SK-N-SH (cell line): Measurements from ENCODE around the gene CISTR. TPM values are rescaled to one million over a fixed set of nuclear protein-coding genes. Genes with fewer than 3 reads are reported as not detected.
A peak's percentile ranks its signal among the peaks of the same experiment; 100 is the strongest.

Experiments used
- CTCF ChIA-PET: fragments of 300-600, 350-600 bp; formaldehyde crosslinking; extraction: SDS; loops from one replicate; lab custom pipeline; 2021; lab: Yijun Ruan, JAX
- POLR2A ChIA-PET: fragments of 350-600 bp; sonication (Branson Sonifier 250); formaldehyde crosslinking; extraction: SDS; loops from one replicate; lab custom pipeline; 2020; ENCODE audit warnings: antibody characterized with exemption, inconsistent platforms; lab: Yijun Ruan, JAX
- DNase-seq: peaks from one replicate; pipeline ENCODE4 v3.0.0; 2012
- H2AFZ ChIP-seq: fragments of 200-600 bp; sonication (generic); 2 replicates; pipeline ENCODE4 v1.8.1; 2016; ENCODE audit warnings: antibody characterized with exemption, mild to moderate bottlenecking, low read depth
- H3F3A ChIP-seq: fragments of 200-600 bp; sonication (generic); replicated peaks from 2 replicates; pipeline ENCODE3; 2016; ENCODE audit warnings: antibody characterized with exemption, mild to moderate bottlenecking; ENCODE audit not compliant: insufficient read depth
- H3K27ac ChIP-seq, 2 experiments: fragments of 200-500 bp in 1 of 2; fragments of 200-600 bp in 1 of 2; sonication (Bioruptor generic) in 1 of 2; sonication (generic), shearing (Covaris generic) in 1 of 2; 2 replicates each; pipeline versions ENCODE4 v1.5.1 to v1.6.1; 2014 to 2016; ENCODE audit warnings: low read depth in 2 of 2, inconsistent platforms in 1 of 2, low read length in 1 of 2, mild to moderate bottlenecking in 1 of 2, mixed read lengths in 1 of 2
- H3K27me3 ChIP-seq: fragments of 200-600 bp; sonication (generic), shearing (Covaris generic); 2 replicates; pipeline ENCODE4 v1.6.1; 2016; ENCODE audit warnings: mixed run types; ENCODE audit not compliant: insufficient read depth
- H3K36me3 ChIP-seq, 2 experiments: fragments of 200-500 bp in 1 of 2; fragments of 200-600 bp in 1 of 2; sonication (Bioruptor generic) in 1 of 2; sonication (generic) in 1 of 2; replicated peaks in 1 of 2; 2 replicates each; pipeline versions ENCODE3 to v1.5.1; 2014 to 2016; ENCODE audit warnings: low read length in 1 of 2, mild to moderate bottlenecking in 1 of 2; ENCODE audit not compliant: insufficient read depth in 2 of 2, control insufficient read depth in 1 of 2
- H3K4me1 ChIP-seq, 2 experiments: fragments of 200-500 bp in 1 of 2; fragments of 200-600 bp in 1 of 2; sonication (Bioruptor generic) in 1 of 2; sonication (generic), shearing (Covaris generic) in 1 of 2; 2 replicates each; pipeline versions ENCODE4 v1.5.1 to v1.6.1; 2014 to 2016; ENCODE audit warnings: low read depth in 1 of 2, low read length in 1 of 2, mixed run types in 1 of 2; ENCODE audit not compliant: insufficient read depth in 2 of 2, control insufficient read depth in 1 of 2
- H3K4me2 ChIP-seq: fragments of 200-600 bp; sonication (generic), shearing (Covaris generic); 2 replicates; pipeline ENCODE4 v1.6.1; 2017; ENCODE audit warnings: mixed run types
- H3K4me3 ChIP-seq, 2 experiments: fragments of 200-500 bp in 1 of 2; fragments of 200-600 bp in 1 of 2; sonication (Bioruptor generic) in 1 of 2; sonication (generic), shearing (Covaris generic) in 1 of 2; 2 replicates each; pipeline versions ENCODE4 v1.5.1 to v1.8.1; 2014 to 2016; ENCODE audit warnings: low read depth in 2 of 2, inconsistent platforms in 1 of 2, low read length in 1 of 2, mild to moderate bottlenecking in 1 of 2, mixed read lengths in 1 of 2, moderate library complexity in 1 of 2
- H3K79me2 ChIP-seq: fragments of 200-600 bp; sonication (generic); 2 replicates; pipeline ENCODE4 v1.8.1; 2017; ENCODE audit warnings: mild to moderate bottlenecking; ENCODE audit not compliant: insufficient read depth
- H3K9ac ChIP-seq: fragments of 200-600 bp; sonication (generic); 2 replicates; pipeline ENCODE4 v1.6.1; 2017; ENCODE audit warnings: mixed run types
- H3K9me2 ChIP-seq: fragments of 200-600 bp; sonication (generic); 2 replicates; pipeline ENCODE4 v1.6.1; 2017; ENCODE audit warnings: mixed run types
- H3K9me3 ChIP-seq: fragments of 200-600 bp; sonication (generic); 2 replicates; pipeline ENCODE4 v1.6.1; 2017; ENCODE audit warnings: mixed run types, mild to moderate bottlenecking, moderate library complexity
- H4K20me1 ChIP-seq: fragments of 200-600 bp; sonication (generic); 2 replicates; pipeline ENCODE4 v1.6.1; 2017; ENCODE audit warnings: mild to moderate bottlenecking, mixed run types; ENCODE audit not compliant: insufficient read depth
- ELF1 ChIP-seq: IDR thresholded peaks from 2 replicates; pipeline ENCODE4 v1.4.0; 2012
- EP300 ChIP-seq, 2 experiments: IDR thresholded peaks; 2 replicates each; pipeline versions ENCODE4 v1.4.0 to v1.6.1; 2012; ENCODE audit warnings: borderline replicate concordance in 1 of 2, low read depth in 1 of 2, low read length in 1 of 2
- FOSL2 ChIP-seq: IDR thresholded peaks from 2 replicates; pipeline ENCODE4 v1.4.0; 2012; ENCODE audit warnings: low read depth, mild to moderate bottlenecking, moderate library complexity, borderline replicate concordance
- FOXJ3 ChIP-seq: sonication (generic); formaldehyde crosslinking; IDR thresholded peaks from 2 replicates; pipeline ENCODE4 v1.5.1; 2020; ENCODE audit warnings: mild to moderate bottlenecking, missing genetic modification reagents
- FOXM1 ChIP-seq: IDR thresholded peaks from 2 replicates; pipeline ENCODE4 v1.4.0; 2012; ENCODE audit warnings: low read depth, mild to moderate bottlenecking
- GATA2 ChIP-seq: sonication (generic); formaldehyde crosslinking; IDR thresholded peaks from 2 replicates; pipeline ENCODE4 v1.5.0; 2020; ENCODE audit warnings: mild to moderate bottlenecking, missing genetic modification reagents
- IRF3 ChIP-seq: fragments of 150-350 bp; IDR thresholded peaks from 2 replicates; pipeline ENCODE4 v1.6.1; 2016; ENCODE audit warnings: mild to moderate bottlenecking, low read depth, low read length
- MEF2A ChIP-seq: IDR thresholded peaks from 2 replicates; pipeline ENCODE4 v1.4.0; 2012; ENCODE audit warnings: low read depth, borderline replicate concordance
- NFIC ChIP-seq: IDR thresholded peaks from 2 replicates; pipeline ENCODE4 v1.4.0; 2012; ENCODE audit warnings: borderline replicate concordance
- NRF1 ChIP-seq: IDR thresholded peaks from 2 replicates; pipeline ENCODE4 v1.6.1; 2012; ENCODE audit warnings: low read depth, mild to moderate bottlenecking, low read length
- PBX3 ChIP-seq: IDR thresholded peaks from 2 replicates; pipeline ENCODE4; 2012
- POLR2AphosphoS5 ChIP-seq: IDR thresholded peaks from 2 replicates; pipeline ENCODE4 v1.6.1; 2012; ENCODE audit warnings: low read depth, low read length
- RCOR1 ChIP-seq: fragments of 150-350 bp; IDR thresholded peaks from 2 replicates; pipeline ENCODE4 v1.6.1; 2017; ENCODE audit warnings: antibody characterized with exemption, low read length
- RFX5 ChIP-seq: IDR thresholded peaks from 2 replicates; pipeline ENCODE4 v1.6.1; 2012; ENCODE audit warnings: mild to moderate bottlenecking, improper control_type of control experiment, low read length
- RXRA ChIP-seq: IDR thresholded peaks from 2 replicates; pipeline ENCODE4 v1.4.0; 2012; ENCODE audit warnings: low read depth, mild to moderate bottlenecking, borderline replicate concordance
- SIN3A ChIP-seq: IDR thresholded peaks from 2 replicates; pipeline ENCODE4 v1.6.1; 2012; ENCODE audit warnings: low read depth, mild to moderate bottlenecking, low read length, moderate library complexity, borderline replicate concordance
- SMC3 ChIP-seq: IDR thresholded peaks from 2 replicates; pipeline ENCODE4 v1.6.1; 2012; ENCODE audit warnings: low read depth, low read length, improper control_type of control experiment
- TEAD4 ChIP-seq: IDR thresholded peaks from 2 replicates; pipeline ENCODE4 v1.4.0; 2012; ENCODE audit warnings: mild to moderate bottlenecking, borderline replicate concordance; ENCODE audit not compliant: insufficient read depth
- USF1 ChIP-seq: IDR thresholded peaks from 2 replicates; pipeline ENCODE4 v1.4.0; 2012; ENCODE audit warnings: low read depth, borderline replicate concordance
- YY1 ChIP-seq: IDR thresholded peaks from 2 replicates; pipeline ENCODE4 v1.4.0; 2012; ENCODE audit warnings: low read depth, mild to moderate bottlenecking
- ZBTB33 ChIP-seq: IDR thresholded peaks from 2 replicates; pipeline ENCODE4 v1.4.0; 2012; ENCODE audit warnings: low read depth, borderline replicate concordance
- WGBS: methylation state at CpG from one replicate; pipeline ENCODE4 v1.1.6; 2017; ENCODE audit warnings: low lambda C conversion rate; 5-methylcytosine and 5-hydroxymethylcytosine counted together
- polyA plus RNA-seq, 3 experiments: library from polyadenylated mRNA; depleted of rRNA; stranded (reverse); fragments of >200 nt; gene quantifications; 2 replicates each; pipeline ENCODE4 v1.2.3, GENCODE V29; 2012

CISTR gene
- polyA plus RNA-seq, 1 of the 3 experiments (the other 2 are of a cell fraction) = not detected

- ChIA-PET CTCF (interaction anchor here (0.8 to 19.3 kb wide), 6 partner anchors 9 to 59 kb away, joined by 3 to 356 read pairs (median 5); partner anchors contain the start of gene ATP5MC2), POLR2A (interaction anchor here (1.1 kb wide), 1 partner anchor 9 kb away, joined by 3 read pairs; no protein-coding TSS in a partner anchor)
- Histone ChIP-seq H3K4me1 (peaks cover 0 to 3% of the 10 kb centered on the region in 2 experiments; a peak in 1 of 4 replicates), H3F3A (peaks cover 15% of the 10 kb centered on the region), H3K79me2 (no peaks in the 10 kb centered on the region), H3K36me3 (no peaks in the 10 kb centered on the region), H3K9me2 (no peaks in the 10 kb centered on the region), H3K4me2 (no peak overlapping the region), H3K9ac (no peak overlapping the region), H3K4me3 (no peak overlapping the region), H2AFZ (no peak overlapping the region), H3K27me3 (peaks cover 48% of the 10 kb centered on the region), H3K27ac (no peak overlapping the region), H3K9me3 (no peaks in the 10 kb centered on the region), H4K20me1 (no peaks in the 10 kb centered on the region)
- TF ChIP-seq POLR2AphosphoS5 (no peak), MEF2A (no peak), NFIC (no peak), SIN3A (no peak), USF1 (no peak), NRF1 (no peak), GATA2 (CRISPR knock-in tag) (no peak), RFX5 (no peak), FOXM1 (no peak), YY1 (no peak), FOXJ3 (CRISPR knock-in tag) (no peak), TEAD4 (no peak), EP300 (IDR thresholded peaks at IDR 0.05; ENCODE audit: borderline replicate concordance in 1 of 2, low read depth in 1 of 2, low read length in 1 of 2) (no peak), IRF3 (no peak), ELF1 (no peak)
- 76% methylated on average over 9 of the region's 9 CpGs for WGBS
- no peak for DNase-seq
Measured at GRCh38 chr12:53734425-53734824, 17.4 kb downstream of the CISTR start.

- Histone ChIP-seq H3K9me3 (no peaks in the 10 kb centered on the region), H3K4me3 (no peak overlapping the region), H3F3A (peaks cover 15% of the 10 kb centered on the region), H3K36me3 (no peaks in the 10 kb centered on the region), H3K4me1 (no peaks in the 10 kb centered on the region; a peak in 1 of 4 replicates), H3K27me3 (peaks cover 42% of the 10 kb centered on the region), H3K9me2 (no peaks in the 10 kb centered on the region), H3K4me2 (peak overlapping the region; percentile 13; the same call in 1 of the 2 replicates), H3K9ac (no peak overlapping the region), H3K79me2 (no peaks in the 10 kb centered on the region), H3K27ac (no peak overlapping the region; a peak in 1 of 4 replicates), H4K20me1 (no peaks in the 10 kb centered on the region), H2AFZ (no peak overlapping the region)
- ChIA-PET POLR2A (no interaction called here), CTCF (interaction anchor here (0.8 to 19.3 kb wide), 6 partner anchors 9 to 58 kb away, joined by 3 to 356 read pairs (median 5); partner anchors contain the start of gene ATP5MC2)
- no peak for DNase-seq
- WGBS = 72% methylated on average over 5 of the region's 5 CpGs
- TF ChIP-seq PBX3 (no peak), RCOR1 (no peak), YY1 (no peak), RXRA (no peak), EP300 (IDR thresholded peaks at IDR 0.05; ENCODE audit: borderline replicate concordance in 1 of 2, low read depth in 1 of 2, low read length in 1 of 2) (no peak), POLR2AphosphoS5 (no peak), IRF3 (no peak), SMC3 (no peak), ELF1 (no peak), FOXJ3 (CRISPR knock-in tag) (no peak), ZBTB33 (no peak), SIN3A (no peak), NRF1 (no peak), FOSL2 (no peak)
Measured at GRCh38 chr12:53733807-53734200, 18.0 kb downstream of the CISTR start.
